Psoas muscle (tissue), 8 donors: ENCODE results near the gene MCHR1. TPM values are rescaled to one million over a fixed set of nuclear protein-coding genes. Genes with fewer than 3 reads are reported as not detected.
A peak's percentile ranks its signal among the peaks of the same experiment; 100 is the strongest.
"Not testable (repeated sequence)": the region's sequence is repeated elsewhere in the genome, so short reads cannot be mapped to it uniquely, and the experiment has no call there.

Experiments
- ATAC-seq, 4 donors: fragments of 200-7000 bp; cut with Tn5 transposase; one replicate each; pipeline ENCODE4 v1.9.1; 2020; ENCODE audit warnings: moderate library complexity in 3 of 4, mild to moderate bottlenecking in 2 of 4
- DNase-seq, 2 donors: peaks; one replicate each; pipeline ENCODE4 v3.0.0-alpha.2; 2020
- H3K27ac ChIP-seq: fragments of 200-600 bp; one replicate; pipeline ENCODE4 v1.8.0; 2022
- H3K27me3 ChIP-seq, 3 donors: fragments of 200-600 bp in 1 of 3; one replicate each; pipeline versions ENCODE4 v1.6.1 to v1.8.0; 2013 to 2022; ENCODE audit warnings: low read length in 2 of 3, mild to moderate bottlenecking in 2 of 3, moderate library complexity in 1 of 3; ENCODE audit not compliant: insufficient read depth in 3 of 3
- H3K36me3 ChIP-seq, 2 donors: fragments of 200-600 bp in 1 of 2; one replicate each; pipeline versions ENCODE4 v1.6.1 to v1.8.0; 2013 to 2022; ENCODE audit warnings: low read depth in 1 of 2, mild to moderate bottlenecking in 1 of 2, moderate library complexity in 1 of 2; ENCODE audit not compliant: insufficient read depth in 1 of 2
- H3K4me1 ChIP-seq: fragments of 200-600 bp; one replicate; pipeline ENCODE4 v1.8.0; 2022
- H3K4me3 ChIP-seq: fragments of 200-600 bp; one replicate; pipeline ENCODE4 v1.8.0; 2022; ENCODE audit warnings: mild to moderate bottlenecking
- H3K9me3 ChIP-seq: fragments of 200-600 bp; one replicate; pipeline ENCODE4 v1.8.0; 2022
- WGBS, 3 donors: extraction: QIAGEN DNeasy Blood & Tissue Kit; methylation state at CpG; one replicate each; pipeline versions ENCODE4 v1.1.6 to v1.1.7; 2013; 5-methylcytosine and 5-hydroxymethylcytosine counted together
- intact Hi-C, 2 donors: fragments of 100-400 bp; cut with DNase I; formaldehyde crosslinking; loops; one replicate each; pipeline versions ENCODE4 v1.11.0 to v1.14.2; 2022
- polyA plus RNA-seq, 3 donors: library from polyadenylated mRNA; stranded (reverse); fragments of 200-250 nt; gene quantifications; one replicate each; pipeline ENCODE4 v1.2.3, GENCODE V29; 2013
- total RNA-seq, 4 donors: library from RNA; stranded (reverse); fragmentation: NEBNext Ultra II Directional in 2 of 4; extraction: Animal tissue kit (Norgen Biotek cat#: 25700) in 2 of 4; gene quantifications; one replicate each; pipeline versions ENCODE4 v1.2.1 to v1.2.4, GENCODE V29; 2021 to 2023
- TF ChIP-seq, protein P1 (sequence below): fragments of 200-600 bp; IDR thresholded peaks from one replicate; pipeline ENCODE4 v1.8.0; 2022; ENCODE audit warnings: antibody characterized with exemption
- donor health status: healthy with polysubstance abuse.
- donor health status: DM: no; HTN: no; CAD: no; lungs with moderate emphysema.
- donor health status: Bipolar disorder and iron deficiency.
- donor health status: healthy.
- donor health status: DM: yes; HTN: yes; CAD: no.
- donor health status: DM: no; HTN: no; CAD: no.
- donor health status: DM: no; HTN: no; CAD: no.
- donor health status: DM: yes; HTN: yes; CAD: no.

Gene MCHR1
- total and polyA plus RNA-seq, 7 donors: 0.04 to 1.2 (median 0.15) TPM; not detected in 3

DNA sequence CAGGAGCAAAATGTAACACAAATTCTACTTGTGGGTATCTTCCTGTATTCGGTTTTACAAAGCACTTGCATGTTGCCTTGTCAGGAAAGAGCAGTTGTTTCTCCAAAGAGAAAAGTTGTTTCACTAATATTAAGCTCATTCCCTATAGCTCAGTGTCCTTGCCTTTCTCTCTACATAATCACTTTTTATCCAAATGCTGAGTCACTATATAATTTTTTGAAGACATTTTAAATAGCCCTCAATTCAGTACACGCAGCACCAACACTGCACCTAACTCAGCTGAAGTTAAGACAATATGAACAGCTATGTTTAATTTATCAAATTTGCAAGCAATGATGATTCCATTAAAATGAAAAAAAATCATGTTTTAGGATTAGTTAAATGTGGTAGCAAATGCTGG, 28.2 kb upstream of the MCHR1 start:
- Histone ChIP-seq H3K9me3 (no peaks in the 10 kb centered on the region), H3K4me1 (peaks cover 38% of the 10 kb centered on the region), H3K4me3 (peak overlapping the region; percentile 77), H3K27me3 (no peaks in the 10 kb centered on the region), H3K27ac (peak overlapping the region; percentile 96), H3K36me3 (no peaks in the 10 kb centered on the region)
- WGBS, 3 donors: 66 to 82% (median 74%) methylated on average over 2 of the region's 2 CpGs
- no peak for DNase-seq
- TF ChIP-seq, protein P1, sequence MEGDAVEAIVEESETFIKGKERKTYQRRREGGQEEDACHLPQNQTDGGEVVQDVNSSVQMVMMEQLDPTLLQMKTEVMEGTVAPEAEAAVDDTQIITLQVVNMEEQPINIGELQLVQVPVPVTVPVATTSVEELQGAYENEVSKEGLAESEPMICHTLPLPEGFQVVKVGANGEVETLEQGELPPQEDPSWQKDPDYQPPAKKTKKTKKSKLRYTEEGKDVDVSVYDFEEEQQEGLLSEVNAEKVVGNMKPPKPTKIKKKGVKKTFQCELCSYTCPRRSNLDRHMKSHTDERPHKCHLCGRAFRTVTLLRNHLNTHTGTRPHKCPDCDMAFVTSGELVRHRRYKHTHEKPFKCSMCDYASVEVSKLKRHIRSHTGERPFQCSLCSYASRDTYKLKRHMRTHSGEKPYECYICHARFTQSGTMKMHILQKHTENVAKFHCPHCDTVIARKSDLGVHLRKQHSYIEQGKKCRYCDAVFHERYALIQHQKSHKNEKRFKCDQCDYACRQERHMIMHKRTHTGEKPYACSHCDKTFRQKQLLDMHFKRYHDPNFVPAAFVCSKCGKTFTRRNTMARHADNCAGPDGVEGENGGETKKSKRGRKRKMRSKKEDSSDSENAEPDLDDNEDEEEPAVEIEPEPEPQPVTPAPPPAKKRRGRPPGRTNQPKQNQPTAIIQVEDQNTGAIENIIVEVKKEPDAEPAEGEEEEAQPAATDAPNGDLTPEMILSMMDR: no peak
- no peak for ATAC-seq
- intact Hi-C loops: no loop called here

DNA sequence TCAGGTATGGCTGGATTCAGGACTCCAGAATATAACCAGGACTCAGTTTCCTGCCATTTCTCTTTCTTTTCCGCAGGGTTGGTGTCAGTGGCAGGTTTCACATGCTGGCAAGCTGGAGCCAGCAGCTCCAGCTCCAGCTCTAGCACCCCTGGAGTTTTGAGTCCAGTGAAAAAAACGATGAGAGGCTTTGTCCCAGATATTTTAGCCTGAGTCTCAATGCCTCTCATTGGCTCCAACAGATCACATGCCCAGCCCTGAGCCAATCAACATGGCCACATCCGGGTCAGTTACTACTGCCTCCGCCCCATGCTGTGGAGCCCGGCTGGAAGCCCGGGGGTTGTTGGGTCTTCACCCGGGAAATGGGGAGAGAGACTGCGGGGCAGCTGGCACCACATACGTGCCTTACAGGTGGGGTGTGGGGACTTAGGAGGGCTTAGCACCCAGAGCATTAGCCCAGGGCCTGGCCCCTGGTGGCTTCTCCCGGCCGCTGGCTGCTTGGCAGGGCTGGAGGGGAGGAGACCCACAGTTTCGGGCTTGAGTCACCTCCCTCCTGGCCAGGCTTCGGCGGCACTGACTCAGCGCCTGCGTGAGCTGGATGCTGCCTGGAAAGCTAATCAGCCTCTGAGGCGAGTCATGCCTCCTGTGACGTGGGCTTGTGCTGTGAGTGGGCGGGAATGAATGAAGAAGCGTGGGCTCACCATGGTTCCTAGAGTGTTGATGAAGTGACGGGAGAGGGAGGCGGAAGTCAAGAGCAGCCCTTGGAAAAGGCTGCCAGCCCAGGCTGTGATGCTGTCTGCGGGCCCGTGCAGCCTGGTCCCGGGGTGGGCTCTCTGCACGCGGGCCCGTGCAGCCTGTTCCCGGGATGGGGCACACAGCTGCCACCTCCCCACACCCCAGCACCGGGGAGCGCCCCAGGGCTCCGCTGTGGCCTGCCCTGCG, 27.5 kb upstream of the MCHR1 start:
- WGBS, 3 donors: 9 to 17% (median 11%) methylated on average over 32 to 33 of the region's 33 CpGs
- Histone ChIP-seq H3K4me3 (peak overlapping the region; percentile 77), H3K27ac (peak overlapping the region; percentile 96), H3K9me3 (no peaks in the 10 kb centered on the region), H3K36me3 (no peaks in the 10 kb centered on the region), H3K27me3 (no peaks in the 10 kb centered on the region), H3K4me1 (peaks cover 38% of the 10 kb centered on the region)
- ATAC-seq: peak; percentile 92 to 96 (median 94)
- intact Hi-C loops: no loop called here
- TF ChIP-seq, protein P1: no peak
- peak; percentile 97 to 98 for DNase-seq

GRCh38 chr22:40653361-40653760, 25.9 kb upstream of the MCHR1 start:
- WGBS, 3 donors: 59 to 78% (median 78%) methylated on average over 9 of the region's 9 CpGs
- DNase-seq: no peak

GRCh38 chr22:40654522-40655167, 24.6 kb upstream of the MCHR1 start:
- Histone ChIP-seq H3K9me3 (no peaks in the 10 kb centered on the region), H3K27me3 (no peaks in the 10 kb centered on the region), H3K4me1 (peaks cover 38% of the 10 kb centered on the region), H3K27ac (peak overlapping the region; percentile 96), H3K4me3 (peak overlapping the region; percentile 26), H3K36me3 (no peaks in the 10 kb centered on the region)
- ATAC-seq (peak; percentile 62 to 71 (median 63)), DNase-seq (peak; percentile 66 to 83)
- intact Hi-C loops: loop anchor here in 1 of 2 donors (5.0 kb wide), 1 partner anchor 103 kb away; no protein-coding TSS in a partner anchor
- 5 to 8% (median 7%) methylated on average over 11 of the region's 11 CpGs for WGBS, 3 donors
- TF ChIP-seq, protein P1: peak; percentile 35

More at GRCh38 chr22:40653361-40653760, 25.9 kb upstream of the MCHR1 start:
- TF ChIP-seq, protein P1: no peak
- no peaks in the 10 kb centered on the region for H3K27me3 ChIP-seq
- intact Hi-C loops: no loop called here
- H3K4me3 ChIP-seq: peak overlapping the region; percentile 77
- H3K4me1 ChIP-seq: peaks cover 38% of the 10 kb centered on the region
- H3K27ac ChIP-seq: peak overlapping the region; percentile 96
- no peak for ATAC-seq
- H3K9me3 ChIP-seq: no peaks in the 10 kb centered on the region
- no peaks in the 10 kb centered on the region for H3K36me3 ChIP-seq

- not testable (repeated sequence) for H3K27ac ChIP-seq, H3K36me3 ChIP-seq, H3K4me3 ChIP-seq, H3K27me3 ChIP-seq, DNase-seq, H3K9me3 ChIP-seq, ATAC-seq
- 96 to 100% (median 97%) methylated on average over 3 of the region's 3 CpGs for WGBS, 3 donors
- intact Hi-C loops: loop anchor here in 1 of 2 donors (5.0 kb wide), 1 partner anchor 101 kb away; no protein-coding TSS in a partner anchor
- H3K4me1 ChIP-seq: peaks cover 38% of the 10 kb centered on the region
Measured at GRCh38 chr22:40655941-40656340, 23.3 kb upstream of the MCHR1 start.

DNA sequence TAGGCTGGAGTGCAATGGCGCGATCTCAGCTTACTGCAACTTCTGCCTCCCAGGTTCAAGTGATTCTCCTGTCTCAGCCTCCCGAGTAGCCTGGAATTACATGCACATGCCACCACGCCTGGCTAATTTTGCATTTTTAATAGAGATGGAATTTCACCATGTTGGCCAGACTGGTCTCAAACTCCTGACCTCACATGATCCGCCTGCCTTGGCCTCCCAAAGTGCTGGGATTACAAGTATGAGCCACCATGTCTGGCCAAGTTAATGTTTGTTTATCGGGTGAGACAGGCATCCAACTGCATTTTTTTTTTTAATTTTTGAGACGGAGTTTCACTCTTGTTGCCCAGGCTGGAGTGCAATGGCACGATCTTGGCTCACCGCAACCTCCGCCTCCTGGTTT, 22.6 kb upstream of the MCHR1 start:
- H3K4me3 ChIP-seq, H3K27ac ChIP-seq, H3K9me3 ChIP-seq, H3K27me3 ChIP-seq, H3K36me3 ChIP-seq, ATAC-seq, DNase-seq: not testable (repeated sequence)
- intact Hi-C loops: loop anchor here in 1 of 2 donors (5.0 kb wide), 1 partner anchor 101 kb away; no protein-coding TSS in a partner anchor
- peaks cover 35% of the 10 kb centered on the region for H3K4me1 ChIP-seq
- 63 to 75% (median 63%) methylated on average over 10 of the region's 10 CpGs for WGBS, 3 donors
